H9 (cell line): Measurements from ENCODE around the gene UTS2R. TPM values are rescaled to one million over a fixed set of nuclear protein-coding genes. Genes with fewer than 3 reads are reported as not detected.

Source experiments
- DNase-seq: peaks from one replicate; pipeline ENCODE4 v3.0.0-alpha.2; 2017
- H2AFZ ChIP-seq: one replicate; pipeline ENCODE4 v1.6.1; 2013; ENCODE audit warnings: mild to moderate bottlenecking, low read length, control low read depth, moderate library complexity
- H2AK5ac ChIP-seq: 2 replicates; pipeline ENCODE4 v1.6.1; 2013; ENCODE audit warnings: low read length, control low read depth, mixed read lengths; ENCODE audit not compliant: insufficient read length
- H2BK120ac ChIP-seq: one replicate; pipeline ENCODE4 v1.6.1; 2013; ENCODE audit warnings: low read depth, mild to moderate bottlenecking, low read length, control low read depth, inconsistent platforms; ENCODE audit not compliant: poor library complexity, severe bottlenecking
- H2BK12ac ChIP-seq: 2 replicates; pipeline ENCODE4 v1.6.1; 2013; ENCODE audit warnings: low read length, control low read depth, mixed read lengths, low read depth; ENCODE audit not compliant: insufficient read length
- H2BK15ac ChIP-seq: 2 replicates; pipeline ENCODE4 v1.6.1; 2013; ENCODE audit warnings: low read depth, low read length, control low read depth
- H2BK20ac ChIP-seq: one replicate; pipeline ENCODE4 v1.6.1; 2013; ENCODE audit warnings: low read depth, mild to moderate bottlenecking, low read length, control low read depth, inconsistent platforms; ENCODE audit not compliant: poor library complexity, severe bottlenecking
- H2BK5ac ChIP-seq: 2 replicates; pipeline ENCODE4 v1.6.1; 2013; ENCODE audit warnings: low read length, control low read depth, mixed read lengths; ENCODE audit not compliant: insufficient read length
- H3K14ac ChIP-seq: 2 replicates; pipeline ENCODE4 v1.6.1; 2013; ENCODE audit warnings: low read length, control low read depth; ENCODE audit not compliant: insufficient read depth
- H3K18ac ChIP-seq: 2 replicates; pipeline ENCODE4 v1.6.1; 2013; ENCODE audit warnings: low read depth, mild to moderate bottlenecking, mixed read lengths, low read length, control low read depth; ENCODE audit not compliant: insufficient read length
- H3K23ac ChIP-seq: 2 replicates; pipeline ENCODE4 v1.6.1; 2013; ENCODE audit warnings: low read length, control low read depth, mixed read lengths, low read depth; ENCODE audit not compliant: insufficient read length
- H3K23me2 ChIP-seq: 2 replicates; pipeline ENCODE4 v1.6.1; 2013; ENCODE audit warnings: low read depth, mild to moderate bottlenecking, mixed read lengths, low read length, control low read depth; ENCODE audit not compliant: insufficient read length, poor library complexity, severe bottlenecking
- H3K27ac ChIP-seq: 2 replicates; pipeline ENCODE4 v1.5.1; 2013; ENCODE audit warnings: low read length, control low read depth, mixed read lengths, low read depth; ENCODE audit not compliant: insufficient read length
- H3K27me3 ChIP-seq: 2 replicates; pipeline ENCODE4 v1.6.1; 2013; ENCODE audit warnings: low read length, control low read depth, inconsistent platforms; ENCODE audit not compliant: insufficient read depth
- H3K4ac ChIP-seq: 2 replicates; pipeline ENCODE4 v1.6.1; 2013; ENCODE audit warnings: low read depth, mild to moderate bottlenecking, control low read depth, inconsistent platforms, low read length, moderate library complexity
- H3K4me1 ChIP-seq: 2 replicates; pipeline ENCODE4 v1.6.1; 2013; ENCODE audit warnings: low read length, control low read depth, inconsistent platforms; ENCODE audit not compliant: insufficient read depth
- H3K4me2 ChIP-seq: 2 replicates; pipeline ENCODE4 v1.6.1; 2013; ENCODE audit warnings: low read length, control low read depth, mixed read lengths; ENCODE audit not compliant: insufficient read length, insufficient read depth
- H3K56ac ChIP-seq: 2 replicates; pipeline ENCODE4 v1.6.1; 2013; ENCODE audit warnings: low read depth, mild to moderate bottlenecking, mixed read lengths, low read length, control low read depth; ENCODE audit not compliant: insufficient read length
- H3K79me1 ChIP-seq: 2 replicates; pipeline ENCODE4 v1.6.1; 2013; ENCODE audit warnings: low read depth, mild to moderate bottlenecking, moderate library complexity, low read length, control low read depth, inconsistent platforms; ENCODE audit not compliant: insufficient read depth, poor library complexity, severe bottlenecking
- H3K79me2 ChIP-seq: 2 replicates; pipeline ENCODE4 v1.6.1; 2013; ENCODE audit warnings: low read length, control low read depth, inconsistent platforms; ENCODE audit not compliant: insufficient read depth
- H3K9ac ChIP-seq: 2 replicates; pipeline ENCODE4 v1.6.1; 2013; ENCODE audit warnings: low read length, control low read depth, mixed read lengths; ENCODE audit not compliant: insufficient read length; ENCODE audit errors: extremely low read depth
- H3K9me3 ChIP-seq: one replicate; pipeline ENCODE4 v1.6.1; 2013; ENCODE audit warnings: low read depth, low read length, inconsistent platforms; ENCODE audit not compliant: control insufficient read depth
- H3T11ph ChIP-seq: one replicate; pipeline ENCODE4 v1.6.1; 2013; ENCODE audit warnings: mild to moderate bottlenecking, low read length, control low read depth, inconsistent platforms
- H4K20me1 ChIP-seq: one replicate; pipeline ENCODE4 v1.6.1; 2013; ENCODE audit not compliant: control insufficient read depth, insufficient read length, insufficient read depth
- H4K5ac ChIP-seq: 2 replicates; pipeline ENCODE4 v1.6.1; 2013; ENCODE audit warnings: low read depth, mild to moderate bottlenecking, mixed read lengths, low read length, control low read depth; ENCODE audit not compliant: insufficient read length
- H4K8ac ChIP-seq: replicated peaks from 2 replicates; pipeline ENCODE4 v1.6.1; 2013; ENCODE audit warnings: low read length, control low read depth, mixed read lengths, low read depth; ENCODE audit not compliant: insufficient read length
- H4K91ac ChIP-seq: 2 replicates; pipeline ENCODE4 v1.6.1; 2013; ENCODE audit warnings: low read depth, mild to moderate bottlenecking, moderate library complexity, mixed read lengths, low read length, control low read depth; ENCODE audit not compliant: insufficient read length
- H3K27ac Mint-ChIP-seq, 3 experiments: 2 replicates in 2 of 3; 3 replicates in 1 of 3; pipeline ENCODE4 v1.8.0; 2020 to 2021; ENCODE audit warnings: mixed read lengths in 3 of 3, mild to moderate bottlenecking in 1 of 3, moderate library complexity in 1 of 3
- H3K27me3 Mint-ChIP-seq: 2 replicates; pipeline ENCODE4 v1.8.0; 2021; ENCODE audit warnings: low read depth, mild to moderate bottlenecking, moderate library complexity, mixed read lengths
- H3K36me3 Mint-ChIP-seq, 3 experiments: 2 replicates in 2 of 3; 3 replicates in 1 of 3; pipeline ENCODE4 v1.8.0; 2020 to 2021; ENCODE audit warnings: low read depth in 3 of 3, mixed read lengths in 3 of 3; ENCODE audit not compliant: insufficient read depth in 1 of 3
- H3K4me1 Mint-ChIP-seq, 2 experiments: 2 replicates each; pipeline ENCODE4 v1.8.0; 2020; ENCODE audit warnings: mixed read lengths in 2 of 2
- H3K4me3 Mint-ChIP-seq, 2 experiments: 2 replicates in 1 of 2; 3 replicates in 1 of 2; pipeline ENCODE4 v1.8.0; 2020 to 2021; ENCODE audit warnings: mild to moderate bottlenecking in 2 of 2, mixed read lengths in 2 of 2, moderate library complexity in 1 of 2
- H3K9me3 Mint-ChIP-seq, 2 experiments: 2 replicates in 1 of 2; 3 replicates in 1 of 2; pipeline ENCODE4 v1.8.0; 2020; ENCODE audit warnings: mild to moderate bottlenecking in 2 of 2, mixed read lengths in 2 of 2, moderate library complexity in 1 of 2
- CTCF ChIP-seq: fragments of 200-600 bp; sonication (generic); conservative IDR thresholded peaks from 3 replicates; pipeline ENCODE4 v1.8.0; 2021; ENCODE audit warnings: antibody characterized with exemption, mild to moderate bottlenecking
- WGBS: extraction: QIAGEN DNeasy Blood & Tissue Kit; methylation state at CpG from one replicate; pipeline ENCODE4 v1.1.7; 2013; ENCODE audit warnings: missing lambda C conversion rate, low lambda C conversion rate, mixed read lengths; ENCODE audit not compliant: insufficient read length; ENCODE audit errors: extremely low coverage; 5-methylcytosine and 5-hydroxymethylcytosine counted together
- total RNA-seq: library from RNA; stranded (reverse); gene quantifications from 2 replicates; pipeline ENCODE4 v1.2.1, GENCODE V29; 2021

Gene UTS2R
- total RNA-seq, 1 experiment from 2014 or later = 0.94 TPM

- H3K56ac ChIP-seq = no peak overlapping the region
- Mint-ChIP-seq H3K9me3 (no peaks in the 10 kb centered on the region), H3K27ac (no peak overlapping the region), H3K4me1 (peaks cover 18 to 33% of the 10 kb centered on the region in 2 experiments), H3K36me3 (no peaks in the 10 kb centered on the region; a peak in 1 of 7 replicates), H3K27me3 (peaks cover 31% of the 10 kb centered on the region), H3K4me3 (no peak overlapping the region)
- no peak overlapping the region for H2BK5ac ChIP-seq
- no peak overlapping the region for H3K9ac ChIP-seq
- no peak for DNase-seq
- no peak overlapping the region for H4K8ac ChIP-seq
- no peak overlapping the region for H2AFZ ChIP-seq
- peaks cover under 1% of the 10 kb centered on the region for H4K20me1 ChIP-seq
- no peaks in the 10 kb centered on the region for H3K27me3 ChIP-seq
- no peak overlapping the region for H4K5ac ChIP-seq
- peaks cover 5% of the 10 kb centered on the region; the same call in 1 of the 2 replicates for H3K4me1 ChIP-seq
- no peak overlapping the region for H3K18ac ChIP-seq
- H3K79me2 ChIP-seq = no peaks in the 10 kb centered on the region
- no peak overlapping the region for H3K4me2 ChIP-seq
- H3T11ph ChIP-seq = no peak overlapping the region
- no peak for TF ChIP-seq CTCF
- H2BK12ac ChIP-seq = no peak overlapping the region
- H2AK5ac ChIP-seq = no peak overlapping the region
- no peak overlapping the region for H3K27ac ChIP-seq
- no peaks in the 10 kb centered on the region for H3K23me2 ChIP-seq
- H3K79me1 ChIP-seq = no peaks in the 10 kb centered on the region
- H4K91ac ChIP-seq = no peak overlapping the region
- no peak overlapping the region for H2BK20ac ChIP-seq
- no peak overlapping the region for H2BK120ac ChIP-seq
- WGBS = no CpG with 5 or more reads among the region's 25 CpGs
- no peak overlapping the region for H3K4ac ChIP-seq
- H2BK15ac ChIP-seq = no peak overlapping the region
- H3K23ac ChIP-seq = no peak overlapping the region
- H3K9me3 ChIP-seq = no peaks in the 10 kb centered on the region
- no peak overlapping the region for H3K14ac ChIP-seq
Measured at GRCh38 chr17:82324566-82325285, 46.8 kb upstream of the UTS2R start.
